Stimulated activated CD4-positive, alpha-beta T cell treated with anti-CD3 and anti-CD28 coated beads, Interleukin-2, amount 100 ng/mL, for 48 hours (primary cell): ENCODE measurements around the gene PDE4A.
"Not testable (repeated sequence)": the region's sequence is repeated elsewhere in the genome, so short reads cannot be mapped to it uniquely, and the experiment has no call there.

Experiments
- DNase-seq, 2 donors: peaks; one replicate each; pipeline ENCODE4 v3.0.0-alpha.2; 2020

PDE4A gene

GRCh38 chr19:10420444-10421239 lies at the start of gene PDE4A:
Gene PDE4A (plus strand): TSS chr19:10420538. CDS start chr19:10420765, 227 bp downstream.
- peak; percentile 50 to 60 for DNase-seq

- no peak for DNase-seq
These were observed 47.6 kb upstream of the PDE4A start for GRCh38 chr19:10372690-10373089.

- no peak for DNase-seq
These were observed 45.4 kb upstream of the PDE4A start for GRCh38 chr19:10374931-10375330.

GRCh38 chr19:10377140-10377640 lies 43.1 kb upstream of the PDE4A start:
- DNase-seq, result not testable (repeated sequence)

GRCh38 chr19:10378124-10378523 lies 42.2 kb upstream of the PDE4A start:
- no peak for DNase-seq

GRCh38 chr19:10379880-10380312 lies 40.4 kb upstream of the PDE4A start:
- DNase-seq, result no peak

- peak; percentile 95 to 96 for DNase-seq
These were observed 39.8 kb upstream of the PDE4A start, which contains the start of gene TYK2 for GRCh38 chr19:10380313-10381102. Gene TYK2 (minus strand): TSS chr19:10380572. CDS start chr19:10378406, 2,166 bp downstream.

- DNase-seq, result not testable (repeated sequence)
These were observed 37.2 kb upstream of the PDE4A start for GRCh38 chr19:10383223-10383499.

- DNase-seq, result no peak
These were observed 35.8 kb upstream of the PDE4A start for GRCh38 chr19:10384580-10384979.

GRCh38 chr19:10388957-10389356 lies 31.4 kb upstream of the PDE4A start:
- peak; percentile 82 to 87 for DNase-seq

GRCh38 chr19:10389863-10390262 lies 30.5 kb upstream of the PDE4A start:
- no peak for DNase-seq

- DNase-seq, result peak; percentile 66 to 68
These were observed 29.6 kb upstream of the PDE4A start for GRCh38 chr19:10390652-10391286.

GRCh38 chr19:10392120-10392519 lies 28.2 kb upstream of the PDE4A start:
- DNase-seq, result no peak

GRCh38 chr19:10393137-10393536 lies 27.2 kb upstream of the PDE4A start:
- DNase-seq, result no peak

GRCh38 chr19:10395003-10395402 lies 25.3 kb upstream of the PDE4A start:
- DNase-seq, result no peak

- DNase-seq, result no peak
These were observed 24.9 kb upstream of the PDE4A start for GRCh38 chr19:10395436-10395835.

- no peak for DNase-seq
These were observed 24.4 kb upstream of the PDE4A start for GRCh38 chr19:10395917-10396316.

GRCh38 chr19:10398819-10399218 lies 21.5 kb upstream of the PDE4A start:
- DNase-seq, result no peak

GRCh38 chr19:10399340-10399739 lies 21.0 kb upstream of the PDE4A start:
- DNase-seq, result not testable (repeated sequence)

- no peak for DNase-seq
These were observed 20.5 kb upstream of the PDE4A start for GRCh38 chr19:10399878-10400277.

GRCh38 chr19:10402441-10403038 lies 17.8 kb upstream of the PDE4A start:
- DNase-seq, result no peak

- DNase-seq, result peak; percentile 97 to 99
These were observed 17.0 kb upstream of the PDE4A start, which contains the start of gene CDC37 for GRCh38 chr19:10403137-10404021. Gene CDC37 (minus strand): TSS chr19:10403542. CDS start chr19:10403479, 63 bp downstream.
